Fibroblast of mammary gland (primary cell): ENCODE data around the gene AHNAK.
A peak's percentile ranks its signal among the peaks of the same experiment; 100 is the strongest.
"Not testable (repeated sequence)": the region's sequence is repeated elsewhere in the genome, so short reads cannot be mapped to it uniquely, and the experiment has no call there.

ENCODE experiments used
- DNase-seq: peaks from one replicate; pipeline ENCODE4 v3.0.0-alpha.2; 2010; ENCODE audit warnings: low read depth
- H3K4me3 ChIP-seq: 2 replicates; pipeline ENCODE4 v1.5.1; 2011; ENCODE audit warnings: low read depth, mild to moderate bottlenecking, low read length, moderate library complexity; ENCODE audit not compliant: control insufficient read depth
- TF ChIP-seq, protein P1 (sequence below): conservative IDR thresholded peaks from 2 replicates; pipeline ENCODE4 v1.5.1; 2011; ENCODE audit warnings: low read depth, low read length, inconsistent platforms; ENCODE audit not compliant: control insufficient read depth, insufficient read depth

The AHNAK gene

GRCh38 chr11:62588966-62589637 is 42.5 kb upstream of the AHNAK start:
- peak; percentile 42 for DNase-seq
- no peak overlapping the region for H3K4me3 ChIP-seq
- TF ChIP-seq, protein P1, sequence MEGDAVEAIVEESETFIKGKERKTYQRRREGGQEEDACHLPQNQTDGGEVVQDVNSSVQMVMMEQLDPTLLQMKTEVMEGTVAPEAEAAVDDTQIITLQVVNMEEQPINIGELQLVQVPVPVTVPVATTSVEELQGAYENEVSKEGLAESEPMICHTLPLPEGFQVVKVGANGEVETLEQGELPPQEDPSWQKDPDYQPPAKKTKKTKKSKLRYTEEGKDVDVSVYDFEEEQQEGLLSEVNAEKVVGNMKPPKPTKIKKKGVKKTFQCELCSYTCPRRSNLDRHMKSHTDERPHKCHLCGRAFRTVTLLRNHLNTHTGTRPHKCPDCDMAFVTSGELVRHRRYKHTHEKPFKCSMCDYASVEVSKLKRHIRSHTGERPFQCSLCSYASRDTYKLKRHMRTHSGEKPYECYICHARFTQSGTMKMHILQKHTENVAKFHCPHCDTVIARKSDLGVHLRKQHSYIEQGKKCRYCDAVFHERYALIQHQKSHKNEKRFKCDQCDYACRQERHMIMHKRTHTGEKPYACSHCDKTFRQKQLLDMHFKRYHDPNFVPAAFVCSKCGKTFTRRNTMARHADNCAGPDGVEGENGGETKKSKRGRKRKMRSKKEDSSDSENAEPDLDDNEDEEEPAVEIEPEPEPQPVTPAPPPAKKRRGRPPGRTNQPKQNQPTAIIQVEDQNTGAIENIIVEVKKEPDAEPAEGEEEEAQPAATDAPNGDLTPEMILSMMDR = peak; percentile 22

- DNase-seq, H3K4me3 ChIP-seq: not testable (repeated sequence)
Measured at GRCh38 chr11:62585356-62585755, 38.8 kb upstream of the AHNAK start.

DNA sequence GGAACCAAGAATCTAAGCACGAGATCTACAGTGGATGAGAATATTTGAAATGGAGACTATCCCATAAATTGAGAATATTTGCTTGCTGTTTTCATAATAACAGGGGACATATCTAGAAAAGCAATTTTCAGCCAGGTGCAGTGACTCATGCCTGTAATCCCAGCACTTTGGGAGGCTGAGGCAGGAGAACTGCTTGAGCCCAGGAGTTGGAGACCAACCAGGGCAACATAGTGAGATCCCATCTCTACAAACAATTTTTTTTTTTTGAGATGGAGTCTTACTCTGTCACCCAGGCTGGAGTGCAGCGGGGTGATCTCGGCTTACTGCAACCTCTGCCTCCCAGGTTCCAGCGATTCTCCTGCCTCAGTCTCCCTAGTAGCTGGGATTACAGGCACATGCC is 35.1 kb upstream of the AHNAK start:
- H3K4me3 ChIP-seq, DNase-seq: not testable (repeated sequence)

GRCh38 chr11:62580959-62581715 is 34.5 kb upstream of the AHNAK start:
- DNase-seq = no peak
- TF ChIP-seq, protein P1 = no peak
- H3K4me3 ChIP-seq = no peak overlapping the region

DNA sequence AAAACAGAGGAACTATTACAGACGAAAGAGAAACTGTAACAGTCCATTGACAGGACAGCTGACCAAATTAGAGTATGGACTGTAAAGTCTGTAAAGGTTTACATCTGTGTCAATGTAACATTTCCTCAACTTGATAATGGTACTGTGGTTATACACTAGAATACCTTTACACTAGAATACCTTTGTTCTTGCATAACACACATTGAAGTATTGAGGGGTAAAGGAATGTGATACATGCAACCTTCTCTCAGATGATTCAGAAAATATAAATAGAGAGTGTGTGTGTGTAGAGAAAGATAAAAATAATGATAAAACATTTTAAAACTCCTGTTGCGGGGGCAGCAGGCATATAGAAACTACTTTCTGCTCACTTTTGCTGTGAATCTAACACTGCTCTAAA is 32.6 kb upstream of the AHNAK start:
- no peak for DNase-seq
- no peak overlapping the region for H3K4me3 ChIP-seq
- TF ChIP-seq, protein P1 = no peak

- TF ChIP-seq, protein P1 = no peak
- no peak overlapping the region for H3K4me3 ChIP-seq
- DNase-seq = no peak
Measured at GRCh38 chr11:62578541-62578940, 31.9 kb upstream of the AHNAK start.

DNA sequence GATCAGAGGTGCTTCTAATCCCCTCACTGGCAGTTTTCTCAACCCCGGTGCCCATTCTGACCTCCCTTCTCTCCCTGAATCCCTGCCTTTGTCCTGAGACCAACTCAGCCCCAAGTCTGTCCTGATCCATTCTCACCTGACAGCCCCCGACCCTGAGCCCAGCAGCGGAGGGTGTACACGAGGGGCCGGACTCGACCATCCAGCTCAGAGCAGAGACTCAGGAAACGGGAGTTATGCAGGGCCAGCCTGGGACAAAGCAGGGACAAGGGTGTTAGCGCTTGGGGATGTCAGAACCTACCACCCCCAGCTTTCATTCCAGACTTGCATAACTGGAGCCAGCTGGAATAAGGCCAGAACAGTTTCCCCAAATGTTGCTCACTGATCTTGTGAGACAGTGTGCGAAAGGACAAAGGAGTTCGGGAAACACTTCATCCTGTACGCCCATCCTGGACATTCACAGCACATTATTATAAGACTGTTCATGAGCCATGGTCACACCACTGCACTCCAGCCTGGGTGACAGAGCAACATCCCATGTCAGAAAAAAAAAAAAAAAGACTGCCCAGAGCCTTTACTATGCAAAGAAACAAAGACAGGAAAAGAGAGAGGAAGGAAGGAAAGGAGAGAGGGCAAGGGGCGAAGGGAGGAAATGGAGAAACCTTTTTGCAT is 30.6 kb upstream of the AHNAK start:
- TF ChIP-seq, protein P1 = no peak
- DNase-seq = peak; percentile 80
- H3K4me3 ChIP-seq = no peak overlapping the region
